HG03457 (cell line): Measurements from ENCODE around the gene PVALEF.
"Not testable (repeated sequence)": the region's sequence is repeated elsewhere in the genome, so short reads cannot be mapped to it uniquely, and the experiment has no call there.

Experiments used
- ATAC-seq: cut with Tn5 transposase; IDR thresholded peaks from one replicate; pipeline ENCODE4 v1.9.1; 2021; ENCODE audit warnings: moderate number of reproducible peaks; ENCODE audit not compliant: unreplicated experiment

Gene PVALEF

DNA sequence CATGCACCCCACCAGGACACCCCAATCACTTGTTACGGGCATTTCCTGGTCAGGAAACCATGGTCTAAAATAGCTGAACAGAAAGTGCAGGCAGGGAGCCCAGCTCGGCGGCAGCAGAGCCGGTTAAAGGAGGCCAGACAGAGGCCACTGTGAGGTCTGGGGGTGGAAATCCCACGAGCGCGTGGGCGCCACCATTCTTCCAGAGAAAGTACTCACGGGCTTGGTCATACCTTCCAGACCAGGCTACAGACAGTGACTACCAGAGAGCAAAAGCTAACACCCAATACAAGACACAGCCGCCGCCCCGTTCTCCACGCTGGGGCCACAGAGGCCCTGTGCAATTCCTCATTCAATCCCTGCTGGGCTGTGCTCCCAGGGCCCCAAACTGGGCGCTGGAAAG, 45.6 kb downstream of the PVALEF start:
- ATAC-seq: no peak

DNA sequence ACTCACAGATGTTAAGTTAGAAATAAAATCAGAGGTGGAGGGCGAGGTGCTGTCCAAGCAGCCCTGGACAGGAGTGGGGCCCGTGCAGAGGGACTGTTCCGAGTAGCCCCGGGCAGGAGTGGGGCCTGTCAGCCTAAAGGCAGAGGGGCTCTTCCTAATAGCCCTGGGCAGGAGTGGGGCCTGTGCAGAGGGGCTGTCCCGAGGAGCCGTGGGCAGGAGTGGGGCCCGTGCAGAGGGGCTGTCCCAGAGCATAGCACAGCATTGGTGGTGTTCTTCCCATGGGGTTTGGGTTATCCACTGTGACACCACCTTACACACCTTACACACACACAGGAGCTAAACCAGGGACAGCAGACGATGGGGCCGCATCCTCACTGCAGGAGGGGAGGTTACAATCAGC, 47.1 kb downstream of the PVALEF start:
- no peak for ATAC-seq

DNA sequence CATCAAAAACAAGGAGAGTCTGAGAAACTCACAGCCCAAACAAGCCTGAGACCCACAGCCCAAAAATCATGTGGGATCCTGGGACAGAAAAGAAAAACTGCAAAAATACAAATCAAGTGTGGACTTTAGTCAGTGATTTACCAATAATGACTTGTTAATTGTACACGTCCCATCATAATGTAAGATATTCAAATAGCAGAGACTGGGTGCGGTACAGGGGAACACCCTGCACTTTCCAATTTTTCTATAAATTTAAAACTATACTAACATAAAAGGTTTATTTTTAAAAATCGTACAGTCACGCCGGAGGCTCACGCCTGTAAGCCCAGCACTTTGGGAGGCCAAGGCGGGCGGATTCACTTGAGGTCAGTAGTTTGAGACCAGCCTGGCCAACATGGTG, 48.7 kb downstream of the PVALEF start:
- no peak for ATAC-seq

DNA sequence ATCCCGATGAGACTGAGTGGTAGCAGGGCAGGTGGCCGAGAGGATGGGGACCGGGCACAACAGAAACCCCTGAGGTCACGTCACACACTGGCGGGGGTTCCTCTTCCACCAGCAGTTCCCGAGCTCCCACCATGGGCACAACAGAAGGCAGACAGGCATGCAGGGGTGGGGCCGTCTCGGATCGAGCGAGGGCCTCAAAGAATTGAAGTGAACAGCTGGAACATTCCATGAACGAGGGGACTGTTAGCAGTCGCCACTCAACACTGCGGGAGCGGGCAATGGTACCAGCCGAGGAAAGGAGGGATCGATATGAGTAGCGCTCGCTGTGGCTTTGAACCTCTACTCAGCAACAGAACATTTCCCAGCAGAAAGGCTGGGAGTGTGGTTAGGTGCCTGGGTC, 52.2 kb downstream of the PVALEF start:
- no peak for ATAC-seq

DNA sequence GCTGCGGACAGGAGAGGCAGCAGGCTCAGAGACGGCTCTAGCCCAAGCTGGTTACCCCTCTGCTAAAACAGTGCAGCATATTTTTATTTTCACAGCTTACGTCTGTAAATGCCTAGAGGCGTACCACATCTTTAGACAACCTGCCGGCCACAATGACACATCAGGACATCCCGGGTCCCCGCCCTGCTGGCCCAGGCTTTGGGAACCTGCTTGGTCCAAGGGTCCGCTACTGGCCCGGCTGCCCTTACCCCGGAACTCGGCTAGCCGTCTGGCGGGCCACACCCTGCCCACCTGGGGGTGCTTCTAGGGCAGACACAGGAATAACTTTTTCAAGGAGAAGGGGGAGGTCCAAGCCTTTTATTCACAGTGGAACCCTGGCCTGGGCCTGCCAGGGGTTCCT, 53.2 kb downstream of the PVALEF start:
- no peak for ATAC-seq

DNA sequence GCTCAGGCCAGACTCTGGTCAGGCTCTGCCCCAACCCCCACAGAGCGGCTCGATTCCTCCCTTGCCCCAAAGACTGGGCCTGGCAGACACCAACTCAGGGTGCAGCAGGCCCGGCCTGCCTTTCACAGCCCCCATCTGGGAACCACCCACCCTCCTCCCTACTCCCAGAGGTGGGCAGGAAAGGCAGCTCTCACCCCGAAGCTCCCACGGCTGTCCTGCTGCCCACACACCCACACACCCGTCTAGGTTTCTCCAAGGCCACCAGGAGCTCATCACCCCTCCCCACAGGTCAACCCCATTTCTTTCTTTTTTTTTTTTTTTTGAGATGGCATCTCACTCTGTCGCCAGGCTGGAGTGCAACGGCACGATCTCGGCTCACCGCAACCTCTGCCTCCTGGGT, 53.7 kb downstream of the PVALEF start:
- no peak for ATAC-seq

DNA sequence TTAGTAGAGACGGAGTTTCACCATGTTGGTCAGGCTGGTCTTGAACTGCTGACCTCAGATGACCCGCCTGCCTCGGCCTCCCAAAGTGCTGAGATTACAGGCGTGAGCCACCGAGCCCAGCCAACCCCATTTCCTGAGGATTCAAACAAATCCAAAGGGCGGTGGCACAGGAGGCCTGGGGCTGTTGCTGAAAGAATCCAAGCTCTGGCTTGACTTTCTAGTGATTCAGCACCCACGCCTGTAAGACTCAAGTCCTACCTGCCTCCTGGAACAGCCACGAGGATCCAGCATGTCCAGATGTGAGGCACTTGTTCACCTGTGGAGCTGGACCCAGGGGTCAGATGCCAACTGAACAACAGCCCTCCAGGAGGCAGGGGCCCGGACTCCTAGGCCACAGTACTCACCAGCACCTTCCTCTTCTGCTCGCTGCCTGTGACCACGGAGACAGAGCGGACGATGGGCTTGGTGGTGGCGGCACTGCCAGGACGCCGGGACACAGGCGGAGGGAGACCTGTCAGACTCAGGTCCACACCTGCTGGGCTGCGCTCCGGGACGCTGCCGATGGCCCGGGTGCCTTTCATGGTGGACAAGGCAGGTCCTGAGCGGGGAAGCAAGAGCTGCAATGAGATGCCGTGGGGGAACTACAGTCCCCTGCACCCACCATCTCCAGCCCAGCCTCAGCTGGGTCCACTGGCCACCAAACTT, 54.3 kb downstream of the PVALEF start:
- ATAC-seq: no peak

DNA sequence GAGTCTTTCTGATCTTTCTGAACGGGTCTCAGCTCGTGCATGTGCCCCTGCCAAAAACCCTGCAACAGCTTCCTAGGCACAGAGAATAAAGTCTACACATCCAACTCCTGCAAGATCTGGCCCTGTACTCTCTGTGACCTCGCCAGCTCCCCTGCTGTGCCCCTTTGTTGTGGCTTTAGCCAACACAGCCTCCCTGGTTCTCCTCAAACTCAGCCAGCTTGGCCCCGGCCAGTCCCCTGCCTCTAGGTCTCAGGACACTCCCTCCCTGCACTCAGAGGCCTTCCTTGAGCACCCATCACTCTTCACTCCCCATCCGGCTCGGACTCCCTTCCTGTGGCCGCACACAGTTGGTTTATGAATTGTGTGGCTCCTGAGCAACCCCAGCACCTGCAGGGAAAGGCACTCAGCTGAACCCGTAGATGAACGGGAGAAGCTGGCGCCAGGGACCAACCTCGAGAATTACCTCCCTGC, 56.1 kb downstream of the PVALEF start:
- ATAC-seq: no peak

DNA sequence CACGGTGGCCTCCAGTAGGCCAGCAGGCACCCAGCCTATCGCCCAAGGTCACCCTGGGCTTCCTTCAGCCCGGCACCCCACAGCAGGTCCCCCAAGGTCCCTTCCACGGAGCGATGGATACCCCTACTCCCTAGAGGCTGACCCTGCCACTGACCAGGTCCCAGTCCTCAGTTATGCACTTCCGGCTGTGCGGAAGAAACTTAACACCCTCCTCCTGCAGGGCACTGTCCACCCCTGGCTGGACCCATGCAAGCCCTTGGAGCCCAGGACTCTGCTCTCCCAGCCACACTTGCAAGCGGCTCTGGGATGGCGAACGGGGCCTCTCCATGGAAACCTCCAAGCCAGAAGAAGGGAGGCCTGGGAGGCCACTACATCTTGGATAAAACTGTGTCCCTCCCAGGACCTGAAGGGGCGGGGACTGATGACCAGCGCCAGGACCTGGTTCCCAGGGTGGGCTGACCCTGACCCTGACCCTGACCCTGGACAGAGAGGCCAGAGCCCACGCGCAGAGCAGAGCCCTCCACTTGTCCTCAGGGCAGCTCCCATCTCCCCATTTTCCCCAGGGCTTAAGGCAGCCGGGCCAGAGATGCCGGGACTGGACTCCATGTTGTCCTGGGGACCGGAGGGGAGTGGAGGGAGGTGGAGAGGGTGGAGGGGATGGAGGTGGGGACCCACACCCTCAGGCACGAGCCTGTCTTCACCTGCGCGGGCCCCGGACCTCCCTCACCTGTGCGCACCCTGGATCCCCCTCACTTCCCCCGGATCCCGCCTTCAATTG, 56.7 kb downstream of the PVALEF start:
- ATAC-seq: no peak

DNA sequence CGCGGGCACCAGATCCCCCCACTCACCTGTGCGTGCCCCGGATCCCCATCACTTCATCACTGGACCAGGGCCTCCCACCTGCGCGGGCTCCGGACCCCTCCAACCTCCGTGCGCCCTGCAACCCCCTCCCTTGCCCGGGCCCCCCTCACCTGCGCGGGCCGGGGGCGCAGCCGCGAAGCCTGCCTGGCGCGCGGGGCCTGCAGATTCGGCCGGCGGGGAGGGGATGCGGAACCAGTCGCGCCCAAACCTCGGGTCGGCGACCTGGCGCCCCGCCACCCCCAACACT, 57.3 kb downstream of the PVALEF start:
- ATAC-seq: no peak

DNA sequence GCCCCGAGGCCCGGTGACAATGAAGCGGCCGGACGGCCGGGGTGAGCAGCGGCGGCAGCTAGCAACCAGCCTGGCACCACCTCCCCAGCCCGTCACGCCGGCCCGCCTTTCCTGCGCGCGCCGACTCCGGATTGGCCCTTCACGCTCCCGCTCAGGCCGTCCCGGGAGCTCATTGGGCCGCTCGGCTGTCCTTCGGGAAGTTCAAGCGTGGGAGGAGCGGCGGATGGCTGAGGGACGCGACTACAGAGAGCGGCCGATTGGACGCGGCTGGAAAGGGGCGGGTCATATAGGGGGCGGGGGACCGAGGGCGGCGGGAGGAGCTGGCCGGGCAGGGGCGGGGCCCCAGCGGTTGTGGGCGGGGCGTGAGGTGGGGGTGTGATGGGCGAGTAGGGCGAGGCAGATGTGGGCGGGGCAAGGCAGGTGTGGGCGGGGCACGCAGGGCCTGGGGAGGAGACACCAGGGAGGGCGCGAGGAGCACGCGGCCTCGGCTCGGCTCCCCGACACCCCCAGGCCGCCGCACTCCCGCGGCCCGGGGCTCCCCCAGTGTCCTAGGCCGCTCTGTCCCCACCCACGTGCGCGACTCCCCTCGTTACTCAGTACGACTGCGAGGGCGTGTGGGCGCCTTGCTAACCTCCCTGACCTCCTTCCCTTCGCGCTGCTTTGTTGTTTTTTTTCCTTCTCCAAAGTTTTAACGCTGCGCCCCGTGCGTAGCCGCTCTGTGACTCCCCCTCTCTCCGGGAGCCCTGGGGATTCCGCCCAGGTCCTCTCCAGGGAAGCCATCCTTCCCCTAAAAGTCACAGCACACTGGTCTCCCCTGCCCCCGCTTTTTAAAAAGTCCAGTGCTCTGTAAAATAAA, 57.8 kb downstream of the PVALEF start, which contains the start of gene CEP131:
TSS of gene CEP131 (minus strand) at position 60 of the 856 bp plus-strand sequence. CDS start 2,909 bp downstream, outside the sequence.
- ATAC-seq: peak; percentile 91

DNA sequence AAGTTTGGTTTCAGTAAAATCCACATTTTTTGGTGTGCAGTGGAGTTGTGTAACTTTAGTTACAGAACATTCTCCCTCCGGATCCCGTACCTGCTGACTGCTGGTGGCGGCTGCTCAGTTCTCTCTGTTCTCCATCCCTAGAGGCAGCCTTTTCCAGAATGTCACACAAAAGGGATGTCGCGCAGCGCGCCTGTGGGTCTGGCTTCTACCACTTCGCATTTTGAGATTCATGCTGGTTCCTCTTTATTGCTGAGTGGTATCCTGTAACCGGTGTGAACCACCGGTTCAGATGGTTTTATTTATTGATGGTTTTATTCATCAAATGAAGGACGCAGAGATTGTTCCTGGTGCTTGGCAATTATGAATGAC, 58.4 kb downstream of the PVALEF start:
- ATAC-seq: no peak

DNA sequence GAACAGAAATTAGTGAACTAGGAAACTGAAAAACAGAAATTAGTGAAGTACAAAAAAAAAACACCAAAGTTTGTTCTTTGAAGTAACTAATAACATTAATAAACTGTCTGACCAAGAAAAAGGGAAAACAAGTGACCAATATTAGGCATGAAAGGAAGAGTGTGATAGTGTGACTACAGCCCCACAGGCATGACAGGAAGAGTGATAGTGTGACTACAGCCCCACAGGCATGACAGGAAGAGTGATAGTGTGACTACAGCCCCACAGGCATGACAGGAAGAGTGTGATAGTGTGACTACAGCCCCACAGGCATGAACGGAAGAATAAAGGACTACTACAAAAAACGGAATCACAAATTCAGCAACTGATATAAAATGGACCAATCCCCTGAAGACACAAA, 62.3 kb downstream of the PVALEF start:
- not testable (repeated sequence) for ATAC-seq

DNA sequence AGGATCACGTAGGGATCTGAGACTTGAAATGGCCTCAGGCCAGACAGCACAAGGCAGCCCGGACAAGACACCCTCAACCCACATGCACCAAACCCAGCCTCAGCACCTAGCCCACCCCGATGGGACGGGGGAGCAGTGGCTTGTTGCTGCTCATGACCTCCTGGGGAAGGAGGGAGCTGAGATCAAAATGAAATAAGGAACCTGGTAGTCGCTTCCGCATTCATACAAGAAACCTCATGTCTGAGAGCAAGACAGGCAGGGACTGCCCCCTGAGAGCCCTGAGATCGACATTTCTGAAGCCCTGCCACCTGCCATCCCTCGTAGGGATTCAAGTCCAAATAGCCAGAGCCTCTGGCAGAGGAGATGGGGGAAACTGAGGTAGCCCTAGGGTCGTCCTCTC, 63.1 kb downstream of the PVALEF start:
- ATAC-seq: no peak

DNA sequence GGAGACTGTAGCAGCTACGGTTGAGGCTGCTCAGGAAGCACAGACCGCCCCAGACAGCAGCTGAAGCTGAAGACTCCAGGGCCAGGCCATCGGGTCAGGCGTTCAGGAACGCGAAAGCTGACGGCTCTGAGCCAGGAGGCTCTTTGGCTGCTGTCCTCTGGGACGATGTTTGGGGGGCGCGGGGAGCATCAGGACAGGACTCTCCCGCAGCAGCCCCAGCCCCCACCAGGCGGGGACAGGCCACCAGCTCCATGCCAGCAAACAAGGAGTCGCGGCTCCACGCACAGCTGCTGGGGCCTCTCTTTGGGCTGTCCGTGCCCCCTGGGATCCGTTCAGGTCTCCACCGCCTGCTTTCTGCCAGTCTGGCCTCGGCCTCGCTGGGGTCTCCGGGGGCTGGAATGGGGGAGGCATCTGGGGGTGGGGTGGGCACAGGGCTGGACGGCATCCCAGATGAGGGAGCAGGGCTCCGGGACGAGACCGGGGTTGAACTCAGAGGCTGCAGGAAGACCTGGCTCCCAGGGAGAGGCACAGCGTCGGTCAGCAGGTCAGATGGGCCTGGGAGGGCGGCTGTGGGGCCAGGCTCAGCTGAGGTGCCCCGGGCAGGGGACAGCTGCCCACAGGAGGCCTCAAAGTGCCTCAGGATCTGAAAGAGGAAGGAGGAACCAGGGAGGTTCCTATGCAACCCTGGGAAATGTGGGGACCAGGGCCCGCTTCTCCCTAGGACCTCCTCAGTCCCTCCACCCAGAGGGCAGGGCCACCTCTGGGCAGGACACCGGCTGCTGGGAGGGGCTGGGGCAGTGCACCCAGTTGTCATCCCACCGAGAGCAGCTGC, 63.7 kb downstream of the PVALEF start:
- ATAC-seq: no peak

DNA sequence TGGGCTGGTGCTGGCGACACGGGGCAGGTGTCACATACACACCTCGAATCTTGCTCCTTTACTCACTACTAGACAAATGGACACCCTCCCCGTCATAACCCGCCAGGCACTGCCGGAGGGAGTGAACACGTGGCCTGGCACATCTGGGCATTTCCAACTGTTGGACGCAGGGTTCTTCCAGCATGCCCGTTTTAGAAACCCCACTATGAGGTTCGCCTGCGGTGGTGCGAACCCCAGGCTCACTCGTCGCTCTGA, 64.3 kb downstream of the PVALEF start:
- ATAC-seq: no peak

DNA sequence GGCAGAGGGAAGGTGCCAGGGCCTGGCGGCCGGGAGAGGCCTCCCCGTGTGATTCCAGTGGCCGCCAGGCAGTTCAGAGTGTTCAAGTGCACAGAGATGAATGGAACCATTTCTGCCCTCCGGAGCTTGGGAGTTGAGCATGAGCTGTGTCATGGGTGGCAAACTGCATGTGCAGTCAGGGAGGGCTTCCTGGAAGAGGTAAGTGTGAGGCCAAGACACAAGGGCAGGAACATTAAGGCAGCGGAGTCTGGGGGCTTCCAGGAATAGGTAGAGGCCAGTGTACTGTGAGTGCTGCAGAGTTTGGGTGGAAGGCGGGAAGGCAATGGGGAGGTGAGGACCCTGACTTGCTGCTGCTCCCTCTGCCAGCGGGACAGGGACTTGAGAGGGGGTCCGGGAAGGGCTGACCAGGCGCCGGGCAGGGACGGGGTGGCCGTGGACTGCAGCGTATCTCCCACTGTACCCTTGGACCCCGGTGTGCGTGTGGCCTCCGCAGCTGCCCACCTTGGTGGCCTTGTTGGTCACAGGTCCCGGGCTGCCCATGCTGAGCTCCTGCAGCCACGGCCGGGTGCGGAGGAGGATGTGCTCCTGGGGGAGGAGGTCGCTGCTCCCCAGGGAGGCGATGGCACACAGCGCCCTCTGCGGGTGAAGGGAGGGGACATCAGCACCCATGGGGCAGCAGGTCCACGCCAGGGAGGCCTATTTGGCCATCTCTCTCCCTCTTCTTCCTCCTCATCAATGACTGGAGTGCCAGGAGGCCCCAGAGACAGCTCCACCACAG, 64.9 kb downstream of the PVALEF start:
- ATAC-seq: no peak

DNA sequence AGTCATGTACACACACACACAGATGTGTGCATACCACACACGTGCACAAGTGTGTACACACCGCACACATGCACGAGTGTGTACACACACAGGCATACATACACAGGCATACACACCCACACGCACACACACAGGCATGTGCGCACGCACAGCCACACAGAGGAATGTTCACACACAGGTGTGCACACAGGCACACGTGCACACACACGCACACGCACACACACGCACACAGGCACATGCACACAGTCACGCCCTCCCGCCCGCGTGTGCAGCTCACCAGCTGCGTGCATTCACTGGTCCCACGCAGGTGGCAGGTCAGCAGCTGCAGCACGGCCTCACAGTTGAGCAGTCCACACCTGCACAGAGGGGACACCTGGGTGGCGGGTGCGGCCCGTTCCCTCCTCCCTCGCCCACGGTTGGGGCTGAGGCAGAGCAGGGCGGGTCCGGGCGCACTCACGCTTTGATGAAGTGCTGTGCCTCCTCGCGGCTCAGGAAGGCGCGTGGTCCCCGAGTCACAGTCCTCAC, 65.9 kb downstream of the PVALEF start:
- ATAC-seq: no peak

DNA sequence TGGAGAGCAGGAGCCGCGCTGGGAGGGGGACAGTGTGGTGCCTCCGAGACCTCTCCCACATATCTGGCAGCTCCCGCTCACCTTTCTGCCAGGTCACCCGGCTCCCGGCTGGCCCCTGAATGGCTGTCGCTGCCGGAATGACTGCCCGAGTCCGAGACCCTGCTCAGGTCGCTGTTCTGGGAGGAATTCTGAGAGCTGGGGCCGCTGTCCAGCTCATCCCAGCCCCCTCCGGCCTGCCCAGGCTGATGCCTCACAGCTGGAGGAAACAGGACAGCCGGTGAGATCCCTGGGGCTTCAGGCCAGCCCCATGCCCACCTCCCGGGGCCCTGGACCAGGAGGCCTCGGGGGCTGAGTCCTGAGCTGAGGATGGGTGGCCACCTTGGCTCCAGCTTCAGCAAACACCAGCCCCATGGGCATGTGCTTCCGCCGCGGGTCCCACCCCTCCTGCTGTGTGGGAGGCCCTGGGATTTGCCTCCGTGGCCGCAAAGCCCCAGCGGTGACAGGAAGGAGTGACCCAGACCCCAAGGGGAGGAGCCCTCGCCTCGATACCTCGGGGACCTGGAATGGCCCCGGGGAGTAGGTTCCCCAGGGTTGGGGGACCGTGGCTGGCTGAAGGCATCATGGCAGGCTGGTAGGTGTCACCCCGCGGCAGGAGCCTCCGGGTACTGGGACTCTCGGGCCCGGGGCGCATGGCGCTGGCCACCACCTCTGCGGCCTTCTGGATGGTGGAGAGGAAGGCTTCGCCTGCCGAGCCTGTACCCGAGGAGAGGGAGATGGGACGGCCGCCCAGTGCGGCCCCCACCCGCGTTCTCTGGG, 66.7 kb downstream of the PVALEF start:
- ATAC-seq: no peak
